ENCODE results near the gene FOXP1. TPM values are rescaled to one million over a fixed set of nuclear protein-coding genes. Genes with fewer than 3 reads are reported as not detected.

Gene FOXP1
- polyA plus RNA-seq, 1 donor from 2014 or later = 5.6 TPM

- no peaks in the 10 kb centered on the region for H3K36me3 ChIP-seq (ENCODE audit: insufficient read depth, low read length)
- no peak overlapping the region for H3K4me3 ChIP-seq (ENCODE audit: low read length)
- no peaks in the 10 kb centered on the region for H4K20me1 ChIP-seq (ENCODE audit: insufficient read depth)
- H2AFZ ChIP-seq (ENCODE audit: low read depth, low read length) = no peak overlapping the region
- H3K9me2 ChIP-seq (ENCODE audit: insufficient read depth, low read length) = no peaks in the 10 kb centered on the region
- no peaks in the 10 kb centered on the region for H3K27me3 ChIP-seq (ENCODE audit: insufficient read depth, low read depth, low read length)
- no peaks in the 10 kb centered on the region for H3K79me2 ChIP-seq (replicated peaks; ENCODE audit: insufficient read depth, low read length)
- H3K9me3 ChIP-seq (ENCODE audit: low read length) = no peaks in the 10 kb centered on the region
- H3K9ac ChIP-seq (ENCODE audit: low read length) = no peak overlapping the region
- H3F3A ChIP-seq (ENCODE audit: insufficient read depth, low read length, poor library complexity, severe bottlenecking) = no peaks in the 10 kb centered on the region
- H3K4me2 ChIP-seq (ENCODE audit: low read length) = no peak overlapping the region
- H3K27ac ChIP-seq (ENCODE audit: low read length) = no peak overlapping the region
- TF ChIP-seq RAD21 (conservative IDR thresholded peaks at IDR 0.05) (no peak), EP300 (conservative IDR thresholded peaks at IDR 0.05; ENCODE audit: poor library complexity, severe bottlenecking) (no peak), MXI1 (conservative IDR thresholded peaks at IDR 0.05; ENCODE audit: poor library complexity, severe bottlenecking) (no peak), TAF1 (IDR thresholded peaks at IDR 0.05; ENCODE audit: low read depth) (no peak), CTCF (IDR thresholded peaks at IDR 0.05; ENCODE audit: poor library complexity, severe bottlenecking) (no peak), EZH2 (IDR thresholded peaks at IDR 0.05; ENCODE audit: borderline replicate concordance, insufficient read depth, low read length, poor library complexity, severe bottlenecking) (no peak), SMC3 (conservative IDR thresholded peaks at IDR 0.05; ENCODE audit: poor library complexity) (no peak), POLR2AphosphoS5 (IDR thresholded peaks at IDR 0.05) (no peak), REST (IDR thresholded peaks at IDR 0.05; ENCODE audit: borderline replicate concordance) (no peak)
Observed at GRCh38 chr3:71088742-71089141, 494.8 kb downstream of the FOXP1 start.

- Histone ChIP-seq H3K9me2 (ENCODE audit: insufficient read depth, low read length) (no peaks in the 10 kb centered on the region), H3K4me2 (ENCODE audit: low read length) (no peak overlapping the region), H3K36me3 (ENCODE audit: insufficient read depth, low read length) (no peaks in the 10 kb centered on the region), H4K20me1 (ENCODE audit: insufficient read depth) (no peaks in the 10 kb centered on the region), H3K27ac (ENCODE audit: low read length) (no peak overlapping the region), H3F3A (ENCODE audit: insufficient read depth, low read length, poor library complexity, severe bottlenecking) (no peaks in the 10 kb centered on the region), H2AFZ (ENCODE audit: low read depth, low read length) (no peak overlapping the region), H3K27me3 (ENCODE audit: insufficient read depth, low read depth, low read length) (no peaks in the 10 kb centered on the region), H3K9ac (ENCODE audit: low read length) (no peak overlapping the region), H3K4me3 (ENCODE audit: low read length) (no peak overlapping the region), H3K9me3 (ENCODE audit: low read length) (no peaks in the 10 kb centered on the region), H3K79me2 (replicated peaks; ENCODE audit: insufficient read depth, low read length) (no peaks in the 10 kb centered on the region)
- TF ChIP-seq MXI1 (conservative IDR thresholded peaks at IDR 0.05; ENCODE audit: poor library complexity, severe bottlenecking) = no peak
Observed at GRCh38 chr3:71088019-71088708, 495.4 kb downstream of the FOXP1 start.
